A549 treated with AZD9567 at 1 μM for 4 hours (cell line): ENCODE results near the gene SVEP1. TPM values are rescaled to one million over a fixed set of nuclear protein-coding genes. Genes with fewer than 3 reads are reported as not detected.

Experiments
- total RNA-seq: library from RNA; stranded (reverse); fragments of 200-300 nt; extraction: Qiagen RNA extraction; gene quantifications from 5 replicates; pipeline ENCODE4 v1.2.3, GENCODE V29; 2022; ENCODE audit not compliant: insufficient read depth

Gene SVEP1
- total RNA-seq: 1.3 to 1.8 TPM (median 1.6 TPM) in 5 replicates

DNA sequence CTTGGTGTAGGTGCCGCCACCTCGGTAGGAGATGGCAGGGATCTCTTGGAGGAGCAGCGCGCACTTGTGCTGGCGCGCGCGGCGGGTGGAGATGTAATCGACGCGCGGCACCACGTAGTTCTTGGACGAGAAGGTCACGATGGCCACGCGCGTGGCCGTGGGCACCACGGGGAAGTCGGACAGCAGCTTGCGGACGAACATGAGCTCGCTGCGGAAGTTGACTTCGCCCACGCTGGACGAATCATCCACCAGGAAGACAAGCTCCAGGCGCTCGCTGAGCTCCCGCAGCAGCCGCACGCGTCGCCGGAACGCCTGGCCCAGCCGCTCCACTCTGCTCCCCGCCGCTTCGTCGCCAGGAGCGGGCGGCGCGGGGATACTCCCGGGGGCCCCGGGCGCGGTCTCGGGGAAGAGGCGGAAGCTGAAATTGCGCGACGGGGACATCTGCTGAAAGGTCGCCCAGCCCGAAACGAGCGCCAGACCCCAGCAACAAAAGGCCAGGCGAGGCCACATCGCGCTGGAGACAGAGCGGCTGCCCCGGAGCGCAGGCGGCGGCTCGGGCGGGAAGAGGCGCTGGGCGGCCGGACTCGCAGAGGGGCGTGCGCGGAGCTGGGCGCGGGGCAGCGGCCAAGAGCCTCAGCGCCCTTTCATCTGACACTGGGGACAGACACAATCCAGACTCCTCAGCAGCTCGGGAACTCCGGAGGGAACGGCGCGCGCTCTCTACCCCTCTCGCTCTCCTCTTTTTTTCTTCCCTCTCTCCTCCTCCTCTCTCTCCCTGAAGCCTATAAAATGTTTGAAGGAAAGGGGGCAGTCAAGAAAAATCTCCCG lies at the start of gene SVEP1:
Gene SVEP1, minus strand, starts transcription at position 708 of the 828 bp plus-strand sequence. Its CDS starts 198 bp downstream, at position 510.

GRCh38 chr9:110337727-110338126 lies 241.8 kb downstream of the SVEP1 start, which contains the start of gene TXNDC8:
TXNDC8 (minus strand) TSS chr9:110337863.

Other genes starting within 250 kb of the SVEP1 start
- gene TXNDC8, start 241.9 kb downstream of the SVEP1 start, total RNA-seq: not detected in 5 replicates
- gene MUSK, start 89.0 kb upstream of the SVEP1 start, total RNA-seq: not detected in 5 replicates